NCI-H2107 treated with DMSO at 0.1 percent for 48 hours (cell line): ENCODE data around the gene PTGES3.
A peak's percentile ranks its signal among the peaks of the same experiment; 100 is the strongest.

Experiments
- DNase-seq: peaks from one replicate; lab custom pipeline; 2025; ENCODE audit not compliant: unreplicated experiment; lab: John Stamatoyannopoulos, UW

Gene PTGES3

GRCh38 chr12:56629459-56630179 lies 58.5 kb downstream of the PTGES3 start:
- DNase-seq: no peak

DNA sequence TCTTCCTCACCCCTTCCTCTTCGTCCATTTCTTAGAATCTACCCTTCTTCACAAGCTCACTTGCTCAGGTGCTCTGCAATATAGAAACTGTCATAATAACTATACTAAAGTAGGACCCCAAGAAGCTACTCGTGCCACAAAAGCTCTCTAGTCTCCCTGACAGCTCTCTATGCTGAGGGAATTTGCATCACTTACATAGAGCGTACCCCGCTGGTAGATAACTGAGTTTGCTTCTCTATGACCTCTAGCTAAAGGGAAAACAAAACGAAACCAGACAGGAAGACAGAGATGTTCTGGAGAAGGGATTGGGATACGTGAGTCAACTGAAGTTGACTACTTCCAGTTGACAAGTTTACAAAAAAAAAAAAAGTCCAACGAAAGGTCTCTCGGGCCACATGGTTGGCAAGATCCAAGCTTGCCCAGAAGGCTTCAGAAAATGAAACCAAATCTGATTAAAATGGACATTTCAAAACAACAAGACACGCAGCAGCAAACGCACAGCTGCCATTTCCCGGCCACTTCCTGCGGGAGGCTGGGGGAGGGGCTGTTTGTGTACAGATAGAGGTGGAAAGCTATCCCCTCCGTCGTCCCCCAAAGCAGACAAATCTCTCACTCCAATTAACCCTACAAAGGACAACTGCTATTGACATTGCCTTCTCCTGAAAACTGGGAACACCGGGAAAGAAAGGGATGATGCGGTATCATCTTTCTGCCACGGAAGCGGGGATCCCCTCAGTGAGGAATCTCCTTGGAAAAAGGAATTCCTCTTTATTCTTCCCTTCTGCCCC lies 59.2 kb downstream of the PTGES3 start:
- DNase-seq: peak; percentile 36

GRCh38 chr12:56626701-56627100 lies 61.4 kb downstream of the PTGES3 start:
- no peak for DNase-seq

- DNase-seq: no peak
Observed at GRCh38 chr12:56622535-56622934, 65.5 kb downstream of the PTGES3 start.

GRCh38 chr12:56616925-56617324 lies 71.2 kb downstream of the PTGES3 start:
- DNase-seq: no peak

- no peak for DNase-seq
Observed at GRCh38 chr12:56616244-56616643, 71.8 kb downstream of the PTGES3 start.

DNA sequence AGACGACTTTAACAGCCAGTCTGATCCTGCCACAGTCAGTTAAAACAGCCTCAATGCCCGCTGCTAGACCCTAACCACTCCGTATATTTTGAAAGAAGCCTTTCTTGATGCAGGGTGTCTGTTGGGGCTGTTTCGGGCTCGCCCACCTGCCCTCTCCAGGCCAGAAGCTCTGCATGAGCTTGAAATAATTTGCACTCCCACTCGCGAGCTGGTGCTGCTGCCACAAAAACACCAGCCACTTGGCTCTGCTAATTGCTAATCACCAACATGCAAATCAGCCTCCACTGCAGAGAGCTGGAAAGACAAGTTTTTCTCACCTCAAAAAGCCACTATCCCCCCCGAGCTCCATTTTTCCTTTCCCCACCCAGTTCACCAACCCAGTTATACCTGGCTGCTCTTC lies 73.5 kb downstream of the PTGES3 start:
- no peak for DNase-seq
